K562 (cell line): Measurements from ENCODE around the gene HOXD13. TPM values are rescaled to one million over a fixed set of nuclear protein-coding genes. Genes with fewer than 3 reads are reported as not detected.

Experiments
- ARID3B ChIP-seq: fragments of 250-450 bp; sonication (Bioruptor Pico); IDR thresholded peaks from 2 replicates; pipeline ENCODE4 v1.4.0; 2020; ENCODE audit warnings: borderline replicate concordance
- ATF7 ChIP-seq: fragments of 450-650 bp; IDR thresholded peaks from 2 replicates; pipeline ENCODE4 v1.7.1; 2014; ENCODE audit warnings: mild to moderate bottlenecking, moderate library complexity
- BMI1 ChIP-seq: fragments of 150-350 bp; IDR thresholded peaks from 2 replicates; pipeline ENCODE4 v1.6.1; 2014; ENCODE audit warnings: low read length
- BRCA1 ChIP-seq, 2 experiments: fragments of 450-650 bp in 1 of 2; sonication (generic) in 1 of 2; formaldehyde crosslinking in 1 of 2; IDR thresholded peaks; 2 replicates each; pipeline versions ENCODE4 v1.5.0 to v1.6.1; 2017 to 2020; ENCODE audit warnings: mild to moderate bottlenecking in 1 of 2, missing genetic modification reagents in 1 of 2
- CGGBP1 ChIP-seq: fragments of 250-450 bp; sonication (Bioruptor Pico); IDR thresholded peaks from 2 replicates; pipeline ENCODE4 v1.9.0; 2021; ENCODE audit warnings: mild to moderate bottlenecking
- DEAF1 ChIP-seq: fragments of 450-650 bp; formaldehyde crosslinking; IDR thresholded peaks from 2 replicates; pipeline ENCODE4 v1.4.0; 2020; ENCODE audit warnings: mild to moderate bottlenecking, moderate library complexity
- FOXJ3 ChIP-seq: sonication (generic); formaldehyde crosslinking; IDR thresholded peaks from 2 replicates; pipeline ENCODE4 v1.4.0; 2020; ENCODE audit warnings: mild to moderate bottlenecking, missing genetic modification reagents
- KLF1 ChIP-seq: fragments of 450-650 bp; IDR thresholded peaks from 2 replicates; pipeline ENCODE4 v1.6.1; 2016; ENCODE audit warnings: missing genetic modification characterization, missing compliant biosample characterization
- NCOA1 ChIP-seq: fragments of 450-650 bp; IDR thresholded peaks from 2 replicates; pipeline ENCODE4 v1.6.1; 2016; ENCODE audit warnings: low read depth
- POLR2AphosphoS5 ChIP-seq: IDR thresholded peaks from 2 replicates; pipeline ENCODE4 v1.6.1; 2011; ENCODE audit warnings: mild to moderate bottlenecking, low read depth, low read length, moderate library complexity; ENCODE audit not compliant: control insufficient read depth, insufficient read depth
- RBM15 ChIP-seq: fragments of 200-400 bp; formaldehyde crosslinking; IDR thresholded peaks from 2 replicates; pipeline ENCODE4 v1.6.1; 2018; ENCODE audit warnings: mild to moderate bottlenecking, low read length, moderate library complexity; ENCODE audit not compliant: insufficient read depth
- RFX1 ChIP-seq: fragments of 450-650 bp; IDR thresholded peaks from 2 replicates; pipeline ENCODE4 v1.6.1; 2016; ENCODE audit warnings: mild to moderate bottlenecking, moderate library complexity
- RFX5 ChIP-seq: IDR thresholded peaks from 2 replicates; pipeline ENCODE4 v1.6.1; 2011; ENCODE audit warnings: low read depth, mild to moderate bottlenecking, improper control_type of control experiment, low read length
- SMAD2 ChIP-seq: fragments of 150-350 bp; IDR thresholded peaks from 2 replicates; pipeline ENCODE4 v1.6.1; 2014; ENCODE audit warnings: low read depth, mild to moderate bottlenecking, low read length
- ZFP30 ChIP-seq: fragments of 250-450 bp; sonication (Bioruptor Pico); IDR thresholded peaks from 2 replicates; pipeline ENCODE4 v1.8.0; 2022; ENCODE audit warnings: moderate library complexity, mild to moderate bottlenecking, inconsistent platforms, borderline replicate concordance
- ZNF134 ChIP-seq: fragments of 250-450 bp; sonication (Bioruptor Pico); conservative IDR thresholded peaks from 2 replicates; pipeline ENCODE4 v1.4.0; 2020
- ZNF212 ChIP-seq: fragments of 450-650 bp; formaldehyde crosslinking; IDR thresholded peaks from 2 replicates; pipeline ENCODE4 v1.4.0; 2020; ENCODE audit warnings: mild to moderate bottlenecking
- ZNF232 ChIP-seq: sonication (generic); formaldehyde crosslinking; IDR thresholded peaks from 2 replicates; pipeline ENCODE4 v1.8.0; 2022; ENCODE audit warnings: mild to moderate bottlenecking, missing genetic modification reagents
- ZNF583 ChIP-seq: fragments of 250-450 bp; sonication (Bioruptor Pico); IDR thresholded peaks from 2 replicates; pipeline ENCODE4 v1.4.0; 2020
- ZNF707 ChIP-seq: fragments of 250-450 bp; sonication (Bioruptor Pico); conservative IDR thresholded peaks from 2 replicates; pipeline ENCODE4 v1.8.0; 2022; ENCODE audit warnings: inconsistent platforms, mild to moderate bottlenecking, moderate library complexity
- polyA plus RNA-seq, 8 experiments: library from polyadenylated mRNA; depleted of rRNA in 4 of 8; stranded (reverse) in 5 of 8; unstranded in 3 of 8; fragments of >200 nt; fragmentation: Nextera tagmentation in 2 of 8; fragmentation: Illumina TruSeq in 1 of 8; extraction: Ambion mirVana in 2 of 8; extraction: Trizol in 1 of 8; gene quantifications; 2 replicates each; pipeline versions ENCODE4 v1.2.1 to v1.2.3, GENCODE V29; 2011 to 2014; ENCODE audit warnings: inconsistent platforms in 1 of 8, missing spikeins in 1 of 8
- total RNA-seq, 7 experiments: library from RNA; depleted of rRNA in 6 of 7; stranded (reverse); fragments of >200 nt in 6 of 7; fragmentation: Illumina TruSeq in 2 of 7; extraction: Trizol in 2 of 7; gene quantifications; 2 replicates each; pipeline versions ENCODE4 v1.2.1 to v1.2.3, GENCODE V29; 2011 to 2021; ENCODE audit warnings: low replicate concordance in 1 of 7
- TF ChIP-seq, protein P1 (sequence below): fragments of 250-450 bp; sonication (Bioruptor Pico); IDR thresholded peaks from 2 replicates; pipeline ENCODE4 v1.8.0; 2021; ENCODE audit warnings: moderate library complexity, mild to moderate bottlenecking, inconsistent platforms
- TF ChIP-seq, protein P2 (sequence below): sonication (generic); formaldehyde crosslinking; IDR thresholded peaks from 2 replicates; pipeline ENCODE4 v1.8.0; 2022; ENCODE audit warnings: mild to moderate bottlenecking, missing genetic modification reagents

Gene HOXD13
- total and polyA plus RNA-seq, 9 of the 15 experiments (the other 6 are each of a cell fraction or from before 2014, with no cell fraction given), result 0.03 to 0.04 TPM; not detected in 7

DNA sequence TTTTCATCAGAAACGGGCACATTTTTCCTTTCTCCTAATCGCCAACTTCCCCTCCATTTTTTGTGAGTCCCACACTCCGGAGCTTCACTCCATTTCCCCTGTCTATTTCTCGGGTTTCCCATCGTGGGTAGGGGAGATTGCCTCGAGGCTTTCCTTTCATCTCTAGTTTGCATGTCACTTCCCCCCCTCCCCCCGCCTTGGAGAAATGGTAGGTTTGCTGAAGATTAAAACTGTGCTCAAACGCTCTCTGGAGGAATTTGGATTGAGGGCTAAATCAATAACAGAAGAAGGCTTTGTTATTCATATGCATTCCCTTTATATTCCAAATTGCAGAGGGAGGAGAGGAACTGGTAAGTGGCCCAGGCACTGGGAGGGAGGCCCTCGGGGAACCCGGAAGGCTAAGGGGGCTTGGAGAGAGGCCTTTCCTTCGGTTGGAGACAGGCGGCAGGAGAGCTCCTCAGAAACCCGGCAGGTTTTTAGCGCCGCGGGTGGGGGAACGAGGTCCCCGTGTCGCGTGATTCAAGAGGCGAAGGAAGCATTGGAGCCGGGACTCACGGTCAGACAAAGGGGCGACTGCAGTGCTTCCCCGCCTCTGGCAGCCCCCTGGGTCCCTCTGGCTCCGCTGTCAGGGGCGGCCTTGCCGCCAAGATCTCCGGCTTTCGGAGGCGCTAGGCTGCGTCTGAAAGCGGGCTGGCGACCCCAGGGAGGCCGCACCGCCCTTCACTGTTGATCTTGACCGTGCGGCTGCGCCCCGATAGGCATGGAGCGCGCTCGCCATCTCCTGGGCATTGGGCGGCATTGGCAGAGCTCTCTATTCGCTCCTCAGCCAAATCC, 4.7 kb downstream of the HOXD13 start (continued):
- TF ChIP-seq, protein P1, sequence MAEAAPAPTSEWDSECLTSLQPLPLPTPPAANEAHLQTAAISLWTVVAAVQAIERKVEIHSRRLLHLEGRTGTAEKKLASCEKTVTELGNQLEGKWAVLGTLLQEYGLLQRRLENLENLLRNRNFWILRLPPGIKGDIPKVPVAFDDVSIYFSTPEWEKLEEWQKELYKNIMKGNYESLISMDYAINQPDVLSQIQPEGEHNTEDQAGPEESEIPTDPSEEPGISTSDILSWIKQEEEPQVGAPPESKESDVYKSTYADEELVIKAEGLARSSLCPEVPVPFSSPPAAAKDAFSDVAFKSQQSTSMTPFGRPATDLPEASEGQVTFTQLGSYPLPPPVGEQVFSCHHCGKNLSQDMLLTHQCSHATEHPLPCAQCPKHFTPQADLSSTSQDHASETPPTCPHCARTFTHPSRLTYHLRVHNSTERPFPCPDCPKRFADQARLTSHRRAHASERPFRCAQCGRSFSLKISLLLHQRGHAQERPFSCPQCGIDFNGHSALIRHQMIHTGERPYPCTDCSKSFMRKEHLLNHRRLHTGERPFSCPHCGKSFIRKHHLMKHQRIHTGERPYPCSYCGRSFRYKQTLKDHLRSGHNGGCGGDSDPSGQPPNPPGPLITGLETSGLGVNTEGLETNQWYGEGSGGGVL (CRISPR knock-in tag), result no peak
- no peak for TF ChIP-seq ARID3B
- TF ChIP-seq SMAD2, result no peak
- TF ChIP-seq BRCA1 (IDR thresholded peaks at IDR 0.05), result no peak
- TF ChIP-seq BRCA1 (CRISPR knock-in tag; IDR thresholded peaks at IDR 0.05), result no peak
- no peak for TF ChIP-seq NCOA1
- no peak for TF ChIP-seq RFX5
- TF ChIP-seq KLF1 (tag), result no peak
- TF ChIP-seq RBM15, result no peak
- no peak for TF ChIP-seq ZFP30 (CRISPR knock-in tag)
- TF ChIP-seq, protein P2, sequence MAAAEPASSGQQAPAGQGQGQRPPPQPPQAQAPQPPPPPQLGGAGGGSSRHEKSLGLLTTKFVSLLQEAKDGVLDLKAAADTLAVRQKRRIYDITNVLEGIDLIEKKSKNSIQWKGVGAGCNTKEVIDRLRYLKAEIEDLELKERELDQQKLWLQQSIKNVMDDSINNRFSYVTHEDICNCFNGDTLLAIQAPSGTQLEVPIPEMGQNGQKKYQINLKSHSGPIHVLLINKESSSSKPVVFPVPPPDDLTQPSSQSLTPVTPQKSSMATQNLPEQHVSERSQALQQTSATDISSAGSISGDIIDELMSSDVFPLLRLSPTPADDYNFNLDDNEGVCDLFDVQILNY (CRISPR knock-in tag), result no peak
- TF ChIP-seq ZNF707, result no peak
- TF ChIP-seq CGGBP1 (CRISPR knock-in tag), result no peak
- TF ChIP-seq ZNF583 (CRISPR knock-in tag), result no peak
- TF ChIP-seq BMI1, result no peak
- no peak for TF ChIP-seq POLR2AphosphoS5
- TF ChIP-seq ATF7, result 0 out of 2 replicates have a peak, but pooled peaks have one; percentile 31
- no peak for TF ChIP-seq ZNF232
- no peak for TF ChIP-seq RFX1
- peak; percentile 89 for TF ChIP-seq DEAF1 (CRISPR knock-in tag)
- TF ChIP-seq FOXJ3 (CRISPR knock-in tag), result no peak
- TF ChIP-seq ZNF212, result no peak
- TF ChIP-seq ZNF134 (CRISPR knock-in tag), result no peak
